ENCODE results near the gene BPGM.

The BPGM gene

GRCh38 chr7:134646425-134647305 is at the start of gene BPGM:
Gene BPGM (plus strand): TSS chr7:134646853. CDS start chr7:134661508, 14,655 bp downstream.
- peak; percentile 95 for DNase-seq

- no peak for DNase-seq
Observed at GRCh38 chr7:134599371-134599770, 47.3 kb upstream of the BPGM start.

- no peak for DNase-seq
Observed at GRCh38 chr7:134601459-134601858, 45.2 kb upstream of the BPGM start.

- no peak for DNase-seq
Observed at GRCh38 chr7:134602881-134603451, 43.7 kb upstream of the BPGM start.

GRCh38 chr7:134605978-134606923 is 40.4 kb upstream of the BPGM start:
- DNase-seq = peak; percentile 26

GRCh38 chr7:134611611-134612151 is 35.0 kb upstream of the BPGM start:
- no peak for DNase-seq

- no peak for DNase-seq
Observed at GRCh38 chr7:134612197-134612596, 34.5 kb upstream of the BPGM start.

- DNase-seq = no peak
Observed at GRCh38 chr7:134613623-134614347, 32.9 kb upstream of the BPGM start.

GRCh38 chr7:134616611-134617010 is 30.0 kb upstream of the BPGM start:
- DNase-seq = no peak

GRCh38 chr7:134618756-134619530 is 27.7 kb upstream of the BPGM start:
- DNase-seq = no peak

GRCh38 chr7:134619627-134620331 is 26.9 kb upstream of the BPGM start:
- DNase-seq = no peak

- DNase-seq = no peak
Observed at GRCh38 chr7:134622303-134622995, 24.2 kb upstream of the BPGM start.

- DNase-seq = no peak
Observed at GRCh38 chr7:134623193-134623592, 23.5 kb upstream of the BPGM start.

- no peak for DNase-seq
Observed at GRCh38 chr7:134625550-134625949, 21.1 kb upstream of the BPGM start.

GRCh38 chr7:134627109-134627774 is 19.4 kb upstream of the BPGM start:
- no peak for DNase-seq

GRCh38 chr7:134627775-134628153 is 18.9 kb upstream of the BPGM start:
- no peak for DNase-seq

GRCh38 chr7:134629445-134629844 is 17.2 kb upstream of the BPGM start:
- no peak for DNase-seq

- no peak for DNase-seq
Observed at GRCh38 chr7:134630237-134630636, 16.4 kb upstream of the BPGM start.

- no peak for DNase-seq
Observed at GRCh38 chr7:134630893-134631292, 15.8 kb upstream of the BPGM start.

GRCh38 chr7:134632052-134632451 is 14.6 kb upstream of the BPGM start:
- DNase-seq = no peak
